GM19238 (cell line): ENCODE results near the gene OR10A3.
"Not testable (repeated sequence)": the region's sequence is repeated elsewhere in the genome, so short reads cannot be mapped to it uniquely, and the experiment has no call there.

Experiments
- DNase-seq: peaks from one replicate; pipeline ENCODE4 v3.0.0; 2011; ENCODE audit warnings: low spot score; ENCODE audit not compliant: insufficient read length

Gene OR10A3

GRCh38 chr11:7941608-7942007, at the start of gene OR10A3:
OR10A3 (minus strand) TSS chr11:7941708; CDS start chr11:7939520, 2,188 bp downstream.
- no peak for DNase-seq

- DNase-seq = not testable (repeated sequence)
Measured at GRCh38 chr11:7987560-7987883, 46.0 kb upstream of the OR10A3 start.

GRCh38 chr11:7986768-7987559, 45.5 kb upstream of the OR10A3 start, which contains the start of gene EIF3F:
EIF3F (plus strand) TSS chr11:7987337; CDS start chr11:7987353, 16 bp downstream.
- peak; percentile 66 for DNase-seq

- DNase-seq = no peak
Measured at GRCh38 chr11:7983832-7984590, 42.5 kb upstream of the OR10A3 start.

- DNase-seq = no peak
Measured at GRCh38 chr11:7982582-7983119, 41.1 kb upstream of the OR10A3 start.

GRCh38 chr11:7981619-7982157, 40.2 kb upstream of the OR10A3 start:
- no peak for DNase-seq

- no peak for DNase-seq
Measured at GRCh38 chr11:7977232-7977917, 35.9 kb upstream of the OR10A3 start.

- DNase-seq = no peak
Measured at GRCh38 chr11:7974668-7975067, 33.2 kb upstream of the OR10A3 start.

GRCh38 chr11:7973011-7973410, 31.5 kb upstream of the OR10A3 start:
- no peak for DNase-seq

- no peak for DNase-seq
Measured at GRCh38 chr11:7971846-7972245, 30.3 kb upstream of the OR10A3 start.

- no peak for DNase-seq
Measured at GRCh38 chr11:7969756-7970646, 28.5 kb upstream of the OR10A3 start.

- DNase-seq = no peak
Measured at GRCh38 chr11:7968686-7969085, 27.2 kb upstream of the OR10A3 start.

GRCh38 chr11:7967826-7968225, 26.3 kb upstream of the OR10A3 start:
- DNase-seq = no peak

GRCh38 chr11:7967097-7967496, 25.6 kb upstream of the OR10A3 start:
- no peak for DNase-seq

- no peak for DNase-seq
Measured at GRCh38 chr11:7965386-7965785, 23.9 kb upstream of the OR10A3 start, which contains the start of gene NLRP10. NLRP10 (minus strand) TSS chr11:7965447; CDS start chr11:7963495, 1,952 bp downstream.

- DNase-seq = no peak
Measured at GRCh38 chr11:7964873-7965272, 23.4 kb upstream of the OR10A3 start.

- DNase-seq = no peak
Measured at GRCh38 chr11:7964261-7964660, 22.8 kb upstream of the OR10A3 start.

- no peak for DNase-seq
Measured at GRCh38 chr11:7955191-7955590, 13.7 kb upstream of the OR10A3 start.

- no peak for DNase-seq
Measured at GRCh38 chr11:7949934-7950333, 8.4 kb upstream of the OR10A3 start.

GRCh38 chr11:7944123-7944522, 2.6 kb upstream of the OR10A3 start:
- DNase-seq = no peak
